SK-N-SH treated with all-trans-retinoic acid at 6 μM for 48 hours (cell line): ENCODE data around the gene EPS8L1.

ENCODE experiments used
- ATAC-seq: fragments of 200-7000 bp; cut with Tn5 transposase; 3 replicates; pipeline ENCODE4 v1.9.1; 2020; ENCODE audit warnings: mild to moderate bottlenecking, moderate library complexity
- ARNTL ChIP-seq: fragments of 450-650 bp; formaldehyde crosslinking; IDR thresholded peaks from 2 replicates; pipeline ENCODE4 v1.5.0; 2020; ENCODE audit warnings: low read depth, mild to moderate bottlenecking, moderate library complexity, borderline replicate concordance
- BACH2 ChIP-seq: fragments of 250-450 bp; sonication (Bioruptor Pico); IDR thresholded peaks from 2 replicates; pipeline ENCODE4 v1.9.0; 2021; ENCODE audit warnings: mild to moderate bottlenecking, borderline replicate concordance
- CREB5 ChIP-seq: fragments of 250-450 bp; sonication (Bioruptor Pico); IDR thresholded peaks from 2 replicates; pipeline ENCODE4 v1.5.1; 2020; ENCODE audit warnings: low read depth, mild to moderate bottlenecking, moderate library complexity
- ESRRG ChIP-seq: fragments of 250-450 bp; sonication (Bioruptor Pico); IDR thresholded peaks from 2 replicates; pipeline ENCODE4 v1.6.1; 2021; ENCODE audit warnings: mild to moderate bottlenecking
- GLIS3 ChIP-seq: fragments of 250-450 bp; sonication (Bioruptor Pico); IDR thresholded peaks from 2 replicates; pipeline ENCODE4 v1.5.0; 2020; ENCODE audit warnings: mild to moderate bottlenecking, moderate library complexity
- ISL1 ChIP-seq: fragments of 250-450 bp; sonication (Bioruptor Pico); IDR thresholded peaks from 2 replicates; pipeline ENCODE4 v2.1.2; 2022; ENCODE audit warnings: mild to moderate bottlenecking, moderate library complexity
- OSR1 ChIP-seq: fragments of 250-450 bp; sonication (Bioruptor Pico); IDR thresholded peaks from 2 replicates; pipeline ENCODE4 v1.8.0; 2022; ENCODE audit warnings: moderate library complexity, mild to moderate bottlenecking, inconsistent platforms
- PATZ1 ChIP-seq: fragments of 250-450 bp; sonication (Bioruptor Pico); IDR thresholded peaks from 2 replicates; pipeline ENCODE4 v1.8.0; 2020; ENCODE audit warnings: mild to moderate bottlenecking, moderate library complexity, borderline replicate concordance
- POU6F1 ChIP-seq: fragments of 250-450 bp; sonication (Bioruptor Pico); IDR thresholded peaks from 2 replicates; pipeline ENCODE4 v1.8.0; 2021; ENCODE audit warnings: low read depth, mild to moderate bottlenecking, moderate library complexity, borderline replicate concordance
- PPARA ChIP-seq: fragments of 250-450 bp; sonication (Bioruptor Pico); IDR thresholded peaks from 2 replicates; pipeline ENCODE4 v1.5.0; 2020; ENCODE audit warnings: mild to moderate bottlenecking, borderline replicate concordance
- RARB ChIP-seq: fragments of 250-450 bp; sonication (Bioruptor Pico); IDR thresholded peaks from 2 replicates; pipeline ENCODE4 v1.8.0; 2021; ENCODE audit warnings: mild to moderate bottlenecking, moderate library complexity
- SNAI2 ChIP-seq: fragments of 250-450 bp; sonication (Bioruptor Pico); IDR thresholded peaks from 2 replicates; pipeline ENCODE4 v1.5.0; 2020; ENCODE audit warnings: mild to moderate bottlenecking, moderate library complexity
- TCF4 ChIP-seq: fragments of 250-450 bp; sonication (Bioruptor Pico); IDR thresholded peaks from 2 replicates; pipeline ENCODE4 v1.8.0; 2021; ENCODE audit warnings: mild to moderate bottlenecking, moderate library complexity, borderline replicate concordance
- TOX ChIP-seq: fragments of 250-450 bp; sonication (Bioruptor Pico); IDR thresholded peaks from 2 replicates; pipeline ENCODE4 v1.8.0; 2021; ENCODE audit warnings: mild to moderate bottlenecking, moderate library complexity, borderline replicate concordance
- TSHZ2 ChIP-seq: fragments of 250-450 bp; sonication (Bioruptor Pico); IDR thresholded peaks from 2 replicates; pipeline ENCODE4 v1.5.0; 2020; ENCODE audit warnings: mild to moderate bottlenecking, moderate library complexity
- ZFP3 ChIP-seq: fragments of 250-450 bp; sonication (Bioruptor Pico); IDR thresholded peaks from 2 replicates; pipeline ENCODE4 v1.5.0; 2020; ENCODE audit warnings: mild to moderate bottlenecking, moderate library complexity
- ZFP30 ChIP-seq: fragments of 450-650 bp; formaldehyde crosslinking; IDR thresholded peaks from 2 replicates; pipeline ENCODE4 v1.5.0; 2022; ENCODE audit warnings: mild to moderate bottlenecking, moderate library complexity
- ZNF565 ChIP-seq: fragments of 450-650 bp; formaldehyde crosslinking; conservative IDR thresholded peaks from 2 replicates; pipeline ENCODE4 v1.5.0; 2020; ENCODE audit warnings: low read depth, mild to moderate bottlenecking, moderate library complexity
- ZNF70 ChIP-seq: fragments of 450-650 bp; formaldehyde crosslinking; IDR thresholded peaks from 2 replicates; pipeline ENCODE4 v1.5.0; 2020; ENCODE audit warnings: mild to moderate bottlenecking, moderate library complexity
- ZNF8 ChIP-seq: fragments of 450-650 bp; formaldehyde crosslinking; IDR thresholded peaks from 2 replicates; pipeline ENCODE4 v1.5.0; 2020; ENCODE audit warnings: mild to moderate bottlenecking, moderate library complexity

The EPS8L1 gene

GRCh38 chr19:55088543-55089341 lies 13.1 kb downstream of the EPS8L1 start (continued):
- no peak for TF ChIP-seq TSHZ2 (CRISPR knock-in tag)
- no peak for TF ChIP-seq TCF4 (CRISPR knock-in tag)
- no peak for TF ChIP-seq ZNF565 (CRISPR knock-in tag)
- no peak for TF ChIP-seq SNAI2 (CRISPR knock-in tag)
- no peak for TF ChIP-seq ZNF8 (CRISPR knock-in tag)
- TF ChIP-seq PPARA (CRISPR knock-in tag), result no peak
- TF ChIP-seq GLIS3, result no peak
- TF ChIP-seq ARNTL, result no peak
- no peak for TF ChIP-seq PATZ1 (CRISPR knock-in tag)
- TF ChIP-seq ZFP30 (CRISPR knock-in tag), result no peak
- no peak for TF ChIP-seq POU6F1
- TF ChIP-seq, all 23 proteins: peak for 0

- TF ChIP-seq RARB (CRISPR knock-in tag) (no peak), ISL1 (CRISPR knock-in tag) (no peak), ZNF70 (CRISPR knock-in tag) (no peak), ZNF8 (CRISPR knock-in tag) (no peak), ZFP3 (CRISPR knock-in tag) (no peak), TSHZ2 (CRISPR knock-in tag) (no peak), TOX (CRISPR knock-in tag) (no peak), BACH2 (CRISPR knock-in tag) (no peak), POU6F1 (no peak), ESRRG (CRISPR knock-in tag) (no peak), CREB5 (no peak), GLIS3 (no peak), ARNTL (no peak), SNAI2 (CRISPR knock-in tag) (no peak), PATZ1 (CRISPR knock-in tag) (no peak), OSR1 (CRISPR knock-in tag) (no peak), TCF4 (CRISPR knock-in tag) (no peak), ZFP30 (CRISPR knock-in tag) (no peak)
- no peak for ATAC-seq
These were observed 13.8 kb downstream of the EPS8L1 start for GRCh38 chr19:55089342-55089944.
